Ishikawa (cell line): ENCODE results near the gene PIRT.

Experiments
- CEBPB ChIP-seq: IDR thresholded peaks from 2 replicates; pipeline ENCODE4 v1.6.1; 2012
- CREB1 ChIP-seq: IDR thresholded peaks from 2 replicates; pipeline ENCODE4 v1.6.1; 2012; ENCODE audit warnings: low read depth
- EP300 ChIP-seq: IDR thresholded peaks from 2 replicates; pipeline ENCODE4 v1.6.1; 2012; ENCODE audit warnings: borderline replicate concordance
- FOXM1 ChIP-seq: IDR thresholded peaks from 2 replicates; pipeline ENCODE4 v1.6.1; 2012; ENCODE audit warnings: low read depth, borderline replicate concordance
- MAX ChIP-seq: IDR thresholded peaks from 2 replicates; pipeline ENCODE4 v1.6.1; 2012
- RAD21 ChIP-seq: IDR thresholded peaks from 2 replicates; pipeline ENCODE4 v1.6.1; 2012; ENCODE audit warnings: low read depth
- TAF1 ChIP-seq: IDR thresholded peaks from 2 replicates; pipeline ENCODE4 v1.6.1; 2012; ENCODE audit warnings: low read depth, mild to moderate bottlenecking
- USF1 ChIP-seq: IDR thresholded peaks from 2 replicates; pipeline ENCODE4 v1.6.1; 2012
- YY1 ChIP-seq: IDR thresholded peaks from 2 replicates; pipeline ENCODE4 v1.6.1; 2012; ENCODE audit warnings: low read depth
- ZBTB7A ChIP-seq: IDR thresholded peaks from 2 replicates; pipeline ENCODE4 v1.6.1; 2012; ENCODE audit warnings: low read depth

GRCh38 chr17:10871914-10872313, 34.0 kb upstream of the PIRT start:
- TF ChIP-seq YY1: no peak
- no peak for TF ChIP-seq USF1
- TF ChIP-seq TAF1: no peak
- no peak for TF ChIP-seq ZBTB7A
- TF ChIP-seq CREB1: no peak
- no peak for TF ChIP-seq MAX
- TF ChIP-seq FOXM1: no peak
- TF ChIP-seq CEBPB: no peak
- no peak for TF ChIP-seq EP300
- TF ChIP-seq RAD21: no peak
